Osteoblast (primary cell): ENCODE data around the gene VPS26B. TPM values are rescaled to one million over a fixed set of nuclear protein-coding genes. Genes with fewer than 3 reads are reported as not detected.
A peak's percentile ranks its signal among the peaks of the same experiment; 100 is the strongest.
"Not testable (repeated sequence)": the region's sequence is repeated elsewhere in the genome, so short reads cannot be mapped to it uniquely, and the experiment has no call there.

Experiments used
- DNase-seq: peaks from one replicate; pipeline ENCODE4 v3.0.0; 2011; ENCODE audit warnings: low spot score, mixed read lengths; ENCODE audit not compliant: insufficient read length; ENCODE audit errors: missing footprints
- H2AFZ ChIP-seq: 2 replicates; pipeline ENCODE4 v1.6.0; 2011; ENCODE audit warnings: mild to moderate bottlenecking, low read length
- H3K27ac ChIP-seq: 2 replicates; pipeline ENCODE4 v1.5.1; 2011; ENCODE audit warnings: mild to moderate bottlenecking, low read depth, low read length, moderate library complexity
- H3K27me3 ChIP-seq: 2 replicates; pipeline ENCODE4 v1.6.0; 2012; ENCODE audit warnings: mild to moderate bottlenecking, control low read depth, inconsistent platforms, low read length, moderate library complexity; ENCODE audit not compliant: insufficient read depth
- H3K36me3 ChIP-seq: 2 replicates; pipeline ENCODE4 v1.5.1; 2011; ENCODE audit warnings: mild to moderate bottlenecking, low read length, control low read depth, moderate library complexity; ENCODE audit not compliant: insufficient read depth
- H3K4me1 ChIP-seq: 2 replicates; pipeline ENCODE4 v1.5.1; 2011; ENCODE audit warnings: mild to moderate bottlenecking, low read length, control low read depth, moderate library complexity; ENCODE audit not compliant: insufficient read depth
- H3K4me2 ChIP-seq: 2 replicates; pipeline ENCODE4 v1.6.0; 2011; ENCODE audit warnings: mild to moderate bottlenecking, low read length; ENCODE audit not compliant: insufficient read depth
- H3K4me3 ChIP-seq: fragments of 200-600 bp; sonication (generic); 3 replicates; pipeline ENCODE4 v1.5.1; 2012; ENCODE audit warnings: mild to moderate bottlenecking, low read length, inconsistent platforms; ENCODE audit not compliant: insufficient read depth
- H3K79me2 ChIP-seq: 2 replicates; pipeline ENCODE4 v1.6.0; 2012; ENCODE audit warnings: mild to moderate bottlenecking, low read length, control low read depth, inconsistent platforms; ENCODE audit not compliant: insufficient read depth
- H3K9me3 ChIP-seq: 2 replicates; pipeline ENCODE4 v1.5.1; 2011; ENCODE audit warnings: low read depth, low read length, control low read depth
- H4K20me1 ChIP-seq: 2 replicates; pipeline ENCODE4 v1.6.0; 2012; ENCODE audit warnings: mild to moderate bottlenecking, low read length, control low read depth; ENCODE audit not compliant: insufficient read depth
- total RNA-seq: library from RNA; depleted of rRNA; stranded (reverse); fragments of >200 nt; gene quantifications from 2 replicates; pipeline ENCODE4 v1.2.3, GENCODE V29; 2012
- TF ChIP-seq, protein P1 (sequence below): IDR thresholded peaks from 2 replicates; pipeline ENCODE4 v1.5.1; 2011; ENCODE audit warnings: mild to moderate bottlenecking, low read depth, low read length, moderate library complexity; ENCODE audit errors: extremely low read depth

Gene VPS26B
- total RNA-seq, 1 donor, result 54.3 TPM

DNA sequence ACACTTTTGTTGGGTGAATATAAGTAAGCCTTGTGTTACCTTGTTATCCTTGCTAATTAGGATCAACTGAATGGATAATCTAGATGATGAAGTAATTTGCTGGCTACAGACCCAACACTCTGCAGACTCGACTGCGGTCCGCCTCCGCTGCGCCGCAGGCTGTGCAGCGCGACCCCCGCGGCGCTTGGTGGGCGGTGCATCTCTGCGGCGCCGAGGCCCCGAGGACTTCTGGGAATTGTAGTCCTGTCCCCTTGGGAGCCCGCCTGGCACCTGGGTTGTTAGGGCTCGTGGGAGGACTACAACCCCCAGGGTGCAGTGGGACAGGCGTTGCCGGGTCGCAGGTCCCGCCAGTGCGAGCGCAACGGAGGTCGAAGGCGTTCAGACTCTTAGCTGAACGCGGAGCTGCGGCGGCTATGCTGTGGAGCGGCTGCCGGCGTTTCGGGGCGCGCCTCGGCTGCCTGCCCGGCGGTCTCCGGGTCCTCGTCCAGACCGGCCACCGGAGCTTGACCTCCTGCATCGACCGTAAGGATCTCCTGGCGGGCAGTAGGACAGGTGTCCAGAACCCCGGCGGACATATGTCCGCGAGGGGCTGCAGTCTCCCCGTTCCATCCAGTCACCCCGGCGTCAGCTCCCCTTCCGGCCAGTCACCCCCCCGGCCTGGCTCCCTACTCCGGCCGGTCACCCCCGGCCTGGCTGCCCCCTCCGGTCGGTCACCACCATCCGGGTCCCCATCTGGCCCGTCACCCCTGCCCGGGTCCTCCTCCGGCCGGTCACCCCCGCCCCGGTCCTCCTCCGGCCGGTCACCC is 28.9 kb downstream of the VPS26B start, which contains the start of the genes ACAD8 and THYN1:
ACAD8 (plus strand) TSS at position 381 of the 806 bp plus-strand sequence; CDS start at position 414, 33 bp downstream.
THYN1 (minus strand) TSS at position 165 of the 806 bp plus-strand sequence. CDS start 470 bp downstream, outside the sequence.
- Histone ChIP-seq H4K20me1 (no peaks in the 10 kb centered on the region), H3K4me1 (peaks cover 16% of the 10 kb centered on the region), H3K4me2 (peak within 1 kb of the TSS; percentile 78), H2AFZ (peak within 1 kb of the TSS; percentile 85), H3K79me2 (peaks cover 36% of the 10 kb centered on the region), H3K9me3 (no peaks in the 10 kb centered on the region), H3K36me3 (peaks cover 34% of the 10 kb centered on the region), H3K4me3 (peak within 1 kb of the TSS; percentile 82), H3K27ac (peak within 1 kb of the TSS; percentile 50), H3K27me3 (no peaks in the 10 kb centered on the region)
- TF ChIP-seq, protein P1, sequence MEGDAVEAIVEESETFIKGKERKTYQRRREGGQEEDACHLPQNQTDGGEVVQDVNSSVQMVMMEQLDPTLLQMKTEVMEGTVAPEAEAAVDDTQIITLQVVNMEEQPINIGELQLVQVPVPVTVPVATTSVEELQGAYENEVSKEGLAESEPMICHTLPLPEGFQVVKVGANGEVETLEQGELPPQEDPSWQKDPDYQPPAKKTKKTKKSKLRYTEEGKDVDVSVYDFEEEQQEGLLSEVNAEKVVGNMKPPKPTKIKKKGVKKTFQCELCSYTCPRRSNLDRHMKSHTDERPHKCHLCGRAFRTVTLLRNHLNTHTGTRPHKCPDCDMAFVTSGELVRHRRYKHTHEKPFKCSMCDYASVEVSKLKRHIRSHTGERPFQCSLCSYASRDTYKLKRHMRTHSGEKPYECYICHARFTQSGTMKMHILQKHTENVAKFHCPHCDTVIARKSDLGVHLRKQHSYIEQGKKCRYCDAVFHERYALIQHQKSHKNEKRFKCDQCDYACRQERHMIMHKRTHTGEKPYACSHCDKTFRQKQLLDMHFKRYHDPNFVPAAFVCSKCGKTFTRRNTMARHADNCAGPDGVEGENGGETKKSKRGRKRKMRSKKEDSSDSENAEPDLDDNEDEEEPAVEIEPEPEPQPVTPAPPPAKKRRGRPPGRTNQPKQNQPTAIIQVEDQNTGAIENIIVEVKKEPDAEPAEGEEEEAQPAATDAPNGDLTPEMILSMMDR, result no peak
- peak; percentile 99 for DNase-seq

DNA sequence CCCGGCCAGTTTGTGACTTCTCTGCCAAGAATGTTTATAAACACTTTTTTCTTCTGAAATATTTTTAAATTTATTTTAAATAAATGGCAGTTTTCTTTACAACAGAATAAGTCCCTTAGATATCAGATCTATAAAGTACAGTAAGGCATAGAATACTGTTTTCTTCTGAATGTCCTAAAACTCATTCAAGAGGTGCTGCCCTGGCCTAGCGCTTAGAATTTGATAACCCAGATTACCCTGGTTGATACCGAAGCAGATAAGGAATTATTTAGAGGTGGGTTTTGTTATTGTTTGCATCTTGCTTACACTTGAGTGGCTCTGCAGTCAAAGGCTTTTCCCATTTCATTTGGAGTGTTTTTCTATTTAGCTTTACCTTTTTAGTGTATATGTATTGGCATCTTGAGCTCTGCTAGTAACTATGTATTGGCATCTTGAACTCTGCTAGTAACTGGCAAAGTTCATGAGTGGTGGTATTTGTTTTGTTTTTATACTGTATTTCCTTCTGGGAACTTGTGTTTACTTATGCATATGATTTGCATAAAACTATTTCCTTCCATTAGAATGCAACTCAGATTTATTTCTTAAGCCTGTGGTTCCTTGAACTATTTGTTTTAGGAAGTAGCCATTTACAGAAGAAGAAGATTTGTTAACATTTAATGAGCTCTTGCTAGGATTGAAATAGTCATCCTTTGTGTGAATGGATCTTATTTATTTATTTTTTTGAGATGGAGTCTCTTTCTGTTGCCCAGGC is 30.1 kb downstream of the VPS26B start:
- Histone ChIP-seq H4K20me1 (no peaks in the 10 kb centered on the region), H3K4me2 (peak overlapping the region; percentile 78), H2AFZ (no peak overlapping the region), H3K9me3 (no peaks in the 10 kb centered on the region), H3K36me3 (peaks cover 37% of the 10 kb centered on the region), H3K79me2 (peaks cover 36% of the 10 kb centered on the region), H3K4me1 (peaks cover 16% of the 10 kb centered on the region), H3K4me3 (peak overlapping the region; percentile 82), H3K27ac (no peak overlapping the region), H3K27me3 (no peaks in the 10 kb centered on the region)
- TF ChIP-seq, protein P1, result no peak
- no peak for DNase-seq

GRCh38 chr11:134255184-134255561 is 30.7 kb downstream of the VPS26B start:
- H3K36me3 ChIP-seq, result peaks cover 37% of the 10 kb centered on the region
- peaks cover 16% of the 10 kb centered on the region for H3K4me1 ChIP-seq
- H4K20me1 ChIP-seq, H2AFZ ChIP-seq, H3K27me3 ChIP-seq, H3K9me3 ChIP-seq, H3K27ac ChIP-seq, H3K4me2 ChIP-seq, DNase-seq, H3K4me3 ChIP-seq: not testable (repeated sequence)
- H3K79me2 ChIP-seq, result peaks cover 36% of the 10 kb centered on the region

GRCh38 chr11:134257101-134257500 is 32.6 kb downstream of the VPS26B start:
- TF ChIP-seq, protein P1, result no peak
- Histone ChIP-seq H3K4me2 (no peak overlapping the region), H3K36me3 (peaks cover 34% of the 10 kb centered on the region), H3K4me1 (peaks cover 12% of the 10 kb centered on the region), H3K27me3 (no peaks in the 10 kb centered on the region), H3K27ac (no peak overlapping the region), H3K9me3 (no peaks in the 10 kb centered on the region), H3K4me3 (no peak overlapping the region), H4K20me1 (no peaks in the 10 kb centered on the region), H3K79me2 (peaks cover 28% of the 10 kb centered on the region), H2AFZ (no peak overlapping the region)
- DNase-seq, result no peak
